ENCODE results near the gene OSBPL10. TPM values are rescaled to one million over a fixed set of nuclear protein-coding genes. Genes with fewer than 3 reads are reported as not detected.

The OSBPL10 gene
- total and polyA plus RNA-seq, 7 donors: 2.3 to 77.7 (median 8.5) TPM

- peaks cover 0 to 3% (median under 1%) of the 10 kb centered on the region in 4 donors for H3K36me3 ChIP-seq
- no peak overlapping the region for H3K27ac ChIP-seq
- WGBS, 2 donors: 72 to 81% methylated on average over 4 of the region's 4 CpGs
- intact Hi-C loops (cut with DNase I): no loop called here
- no peak for TF ChIP-seq POLR2A (IDR thresholded peaks at IDR 0.05)
- TF ChIP-seq EP300 (IDR thresholded peaks at IDR 0.05): no peak
- TF ChIP-seq POLR2AphosphoS5 (IDR thresholded peaks at IDR 0.05): no peak
- TF ChIP-seq CTCF (IDR thresholded peaks at IDR 0.05): no peak
- no peaks in the 10 kb centered on the region for H3K9me3 ChIP-seq
- H3K27me3 ChIP-seq: no peaks in the 10 kb centered on the region
- no peak overlapping the region for H3K4me3 ChIP-seq
- DNase-seq: no peak
- peaks cover 0 to 17% (median 0%) of the 10 kb centered on the region in 4 donors for H3K4me1 ChIP-seq
These were observed 367.4 kb downstream of the OSBPL10 start for GRCh38 chr3:31613654-31614053.

DNA sequence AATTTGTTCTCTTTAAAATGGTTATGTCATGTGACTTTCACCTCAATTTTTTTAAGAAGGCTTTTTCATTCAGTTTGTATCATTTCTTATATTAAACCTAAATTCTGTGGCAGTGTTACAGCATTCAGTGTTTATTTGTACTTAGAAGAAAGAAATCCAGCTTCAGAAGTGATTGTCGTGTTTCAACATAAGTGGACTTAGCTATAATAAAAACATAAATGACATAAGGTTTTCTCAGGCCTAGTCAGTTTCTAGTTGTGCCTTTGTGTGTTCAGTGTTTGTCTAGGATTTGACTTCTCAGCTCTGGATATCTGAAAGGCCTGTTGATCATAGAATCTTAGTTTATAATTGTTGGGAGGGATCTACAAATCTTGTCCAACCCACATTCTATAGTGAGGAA is 367.9 kb downstream of the OSBPL10 start:
- Histone ChIP-seq H3K27ac (no peak overlapping the region), H3K4me3 (no peak overlapping the region), H3K4me1 (peaks cover 0 to 17% (median 0%) of the 10 kb centered on the region in 4 donors), H3K27me3 (no peaks in the 10 kb centered on the region), H3K9me3 (no peaks in the 10 kb centered on the region), H3K36me3 (peaks cover 0 to 3% (median 0%) of the 10 kb centered on the region in 4 donors)
- no peak for DNase-seq
- intact Hi-C loops (cut with DNase I): no loop called here
- WGBS, 2 donors: 22 to 65% methylated on average over 1 of the region's 1 CpG
- TF ChIP-seq POLR2AphosphoS5 (IDR thresholded peaks at IDR 0.05) (no peak), CTCF (IDR thresholded peaks at IDR 0.05) (no peak), EP300 (IDR thresholded peaks at IDR 0.05) (no peak), POLR2A (IDR thresholded peaks at IDR 0.05) (no peak)

Other genes starting within 250 kb of the OSBPL10 start
- gene ZNF860, start 488 bp upstream of the OSBPL10 start, total RNA-seq: 1 to 10 TPM in 1 of 4 donors, under 1 TPM in 3; under 0.01 to 1.3 (median 0.55) TPM
- gene ZNF860, start 488 bp upstream of the OSBPL10 start, polyA plus RNA-seq: 1 to 10 TPM in 1 of 3 donors, under 1 TPM in 1, not detected in 1; 0.23 to 1.3 TPM
- 10 to 100 TPM; 39.1 to 67.8 (median 53.2) TPM for gene GPD1L, start 125.4 kb upstream of the OSBPL10 start, total RNA-seq
- gene GPD1L, start 125.4 kb upstream of the OSBPL10 start, polyA plus RNA-seq: 10 to 100 TPM; 39.6 to 54.1 (median 42.6) TPM